Eye (tissue), 1 donor: ENCODE measurements around the gene IFI27L2.

Source experiments
- DNase-seq: peaks from one replicate; pipeline ENCODE4 v3.0.0-alpha.2; 2015

IFI27L2 gene

DNA sequence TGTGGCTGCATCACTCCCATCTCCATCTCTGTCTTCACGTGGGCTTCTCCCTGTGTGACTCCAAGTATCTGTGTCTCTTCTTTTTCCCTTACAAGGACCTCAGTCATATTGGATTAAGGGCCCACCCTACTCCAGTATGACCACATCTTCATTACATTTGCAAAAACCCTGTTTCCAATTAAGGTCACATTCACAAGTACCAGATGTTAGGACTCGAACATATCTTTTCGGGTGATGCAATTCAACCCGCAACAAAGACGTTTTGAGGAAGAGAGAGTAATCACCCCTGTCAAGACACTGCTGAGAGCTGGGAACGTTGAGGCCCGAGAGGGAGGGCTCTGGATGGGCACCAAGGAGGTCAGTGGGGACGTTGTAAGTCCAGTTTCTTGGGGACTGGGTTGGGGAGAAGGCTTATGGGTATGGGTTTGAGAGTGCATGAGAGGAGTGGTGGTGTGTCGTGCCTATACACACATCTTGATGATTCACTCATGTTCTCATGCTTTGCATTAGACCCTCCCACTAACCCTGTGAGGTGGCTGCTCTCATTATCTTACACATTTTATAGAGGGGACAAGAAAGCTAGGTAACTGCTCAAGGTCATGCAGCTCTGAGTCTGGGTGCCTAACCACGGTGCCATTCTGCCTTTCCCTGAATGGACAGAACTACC, 30.9 kb downstream of the IFI27L2 start:
- no peak for DNase-seq

DNA sequence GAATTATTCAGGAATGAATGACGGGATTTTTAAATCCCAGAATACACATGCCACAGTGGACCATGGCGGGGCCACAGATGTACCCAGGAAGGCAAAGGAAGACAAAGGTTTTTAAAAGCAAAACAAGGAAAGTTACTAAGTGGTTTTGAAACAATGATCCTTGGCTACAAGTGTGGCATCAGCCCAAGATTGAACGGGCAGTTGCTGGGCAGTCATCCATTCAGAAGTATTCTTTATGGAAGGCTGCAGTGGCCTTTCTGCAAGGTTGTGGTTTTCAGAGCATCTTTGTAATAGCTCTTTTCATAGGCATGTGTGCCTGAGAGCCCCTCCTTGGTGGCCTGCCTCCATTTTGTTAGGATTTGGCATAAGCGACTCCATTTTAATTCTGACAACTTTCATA, 32.3 kb downstream of the IFI27L2 start:
- DNase-seq = no peak

GRCh38 chr14:94093418-94093817, 36.0 kb downstream of the IFI27L2 start:
- no peak for DNase-seq

GRCh38 chr14:94089479-94089878, 39.9 kb downstream of the IFI27L2 start:
- no peak for DNase-seq

DNA sequence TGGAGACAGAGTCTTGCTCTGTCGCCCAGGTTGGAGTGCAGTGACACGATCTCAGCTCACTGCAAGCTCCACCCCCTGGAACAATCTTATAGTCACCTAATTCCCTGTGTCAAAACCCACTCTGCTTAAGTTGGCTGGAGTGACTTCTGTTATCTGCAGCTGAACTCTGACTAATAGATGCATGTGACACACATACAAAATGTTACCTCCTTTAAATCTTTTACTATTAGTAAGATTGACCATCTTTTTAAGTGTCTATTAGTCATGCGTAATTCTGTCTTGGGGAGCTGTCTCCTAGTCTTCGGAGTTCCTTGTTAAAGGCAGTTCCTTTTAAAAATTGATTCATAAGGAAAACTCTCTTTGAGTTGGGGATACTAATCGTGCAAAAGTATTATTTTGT, 40.9 kb downstream of the IFI27L2 start:
- no peak for DNase-seq

DNA sequence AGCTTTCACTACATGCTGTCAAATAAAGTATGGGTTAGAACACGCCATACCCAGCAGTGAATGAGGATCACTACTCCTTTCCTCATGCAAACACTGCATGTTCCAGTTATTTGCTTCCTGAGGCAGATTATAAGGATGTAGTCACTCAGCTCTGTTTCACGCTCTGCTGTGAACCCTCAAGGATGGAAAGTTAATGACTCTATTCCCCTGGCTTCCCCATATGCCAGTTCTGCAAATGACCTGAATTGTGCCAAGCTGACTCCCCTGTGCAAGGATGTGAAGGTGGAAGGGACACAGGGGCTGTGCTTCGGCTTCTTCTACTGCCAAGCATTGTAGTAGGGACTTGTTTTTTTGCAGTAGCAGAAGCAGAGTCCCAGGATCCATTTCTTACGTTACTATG, 41.5 kb downstream of the IFI27L2 start:
- no peak for DNase-seq

GRCh38 chr14:94081386-94081820, 48.0 kb downstream of the IFI27L2 start:
- DNase-seq = no peak

GRCh38 chr14:94080621-94081385, 48.6 kb downstream of the IFI27L2 start, which contains the start of the genes DDX24 and IFI27L1:
DDX24 (minus strand) TSS chr14:94081202; CDS start chr14:94079742, 1,460 bp downstream.
IFI27L1 (plus strand) TSS chr14:94081310; CDS start chr14:94096938, 15,628 bp downstream.
- DNase-seq = peak; percentile 98

GRCh38 chr14:94079891-94080620, 49.3 kb downstream of the IFI27L2 start:
- peak; percentile 81 for DNase-seq

- no peak for DNase-seq
These were observed 51.6 kb downstream of the IFI27L2 start for GRCh38 chr14:94077823-94078222.
